ENCODE data around the gene COL5A1.

- TF ChIP-seq, protein P1, sequence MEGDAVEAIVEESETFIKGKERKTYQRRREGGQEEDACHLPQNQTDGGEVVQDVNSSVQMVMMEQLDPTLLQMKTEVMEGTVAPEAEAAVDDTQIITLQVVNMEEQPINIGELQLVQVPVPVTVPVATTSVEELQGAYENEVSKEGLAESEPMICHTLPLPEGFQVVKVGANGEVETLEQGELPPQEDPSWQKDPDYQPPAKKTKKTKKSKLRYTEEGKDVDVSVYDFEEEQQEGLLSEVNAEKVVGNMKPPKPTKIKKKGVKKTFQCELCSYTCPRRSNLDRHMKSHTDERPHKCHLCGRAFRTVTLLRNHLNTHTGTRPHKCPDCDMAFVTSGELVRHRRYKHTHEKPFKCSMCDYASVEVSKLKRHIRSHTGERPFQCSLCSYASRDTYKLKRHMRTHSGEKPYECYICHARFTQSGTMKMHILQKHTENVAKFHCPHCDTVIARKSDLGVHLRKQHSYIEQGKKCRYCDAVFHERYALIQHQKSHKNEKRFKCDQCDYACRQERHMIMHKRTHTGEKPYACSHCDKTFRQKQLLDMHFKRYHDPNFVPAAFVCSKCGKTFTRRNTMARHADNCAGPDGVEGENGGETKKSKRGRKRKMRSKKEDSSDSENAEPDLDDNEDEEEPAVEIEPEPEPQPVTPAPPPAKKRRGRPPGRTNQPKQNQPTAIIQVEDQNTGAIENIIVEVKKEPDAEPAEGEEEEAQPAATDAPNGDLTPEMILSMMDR (IDR thresholded peaks at IDR 0.05): no peak
- no peak for TF ChIP-seq POLR2A (IDR thresholded peaks at IDR 0.05)
Observed at GRCh38 chr9:134726722-134727034, 85.1 kb downstream of the COL5A1 start.

Measured in heart left ventricle (tissue), 13 donors.